OCI-LY7 (cell line): ENCODE results near the gene NLRP14. TPM values are rescaled to one million over a fixed set of nuclear protein-coding genes. Genes with fewer than 3 reads are reported as not detected.

Experiments
- BruUV-seq: library from RNA; stranded (reverse); fragments of 400-500 nt; replicated peaks from 2 replicates; lab custom pipeline; 2021; lab: Mats Ljungman, UMichigan
- CTCF ChIA-PET: fragments of 300-600 bp; sonication (Branson Sonifier 250); formaldehyde crosslinking; loops from one replicate; lab custom pipeline; 2022; ENCODE audit warnings: antibody characterized with exemption; ENCODE audit not compliant: unreplicated experiment; lab: Charles Lee
- POLR2A ChIA-PET: fragments of 300-600 bp; sonication (Branson Sonifier 250); formaldehyde crosslinking; loops from one replicate; lab custom pipeline; 2022; ENCODE audit warnings: antibody characterized with exemption; lab: Charles Lee
- DNase-seq: peaks from one replicate; pipeline ENCODE4 v3.0.0-alpha.2; 2015; ENCODE audit warnings: low spot score
- H2AFZ ChIP-seq: fragments of 200-600 bp; sonication (generic), shearing (Covaris generic); 2 replicates; pipeline ENCODE4 v1.6.1; 2014; ENCODE audit warnings: mild to moderate bottlenecking, antibody characterized with exemption, low read length, moderate library complexity
- H3K27ac ChIP-seq: fragments of 200-600 bp; sonication (generic); 2 replicates; pipeline ENCODE4 v1.5.1; 2014; ENCODE audit warnings: mixed run types, low read depth, mild to moderate bottlenecking, moderate library complexity, low read length, inconsistent platforms; ENCODE audit not compliant: poor library complexity, severe bottlenecking
- H3K36me3 ChIP-seq: fragments of 200-600 bp; sonication (generic); 2 replicates; pipeline ENCODE4 v1.6.1; 2014; ENCODE audit warnings: mild to moderate bottlenecking, antibody characterized with exemption, low read length, moderate library complexity, mixed read lengths; ENCODE audit not compliant: insufficient read depth
- H3K4me1 ChIP-seq: fragments of 200-600 bp; sonication (generic); 2 replicates; pipeline ENCODE4 v1.5.1; 2014; ENCODE audit warnings: mild to moderate bottlenecking, low read length; ENCODE audit not compliant: insufficient read depth, poor library complexity, severe bottlenecking
- H3K4me2 ChIP-seq: fragments of 200-600 bp; sonication (generic); 2 replicates; pipeline ENCODE4 v1.6.1; 2014; ENCODE audit warnings: mild to moderate bottlenecking, low read length
- H3K4me3 ChIP-seq: fragments of 200-600 bp; sonication (generic); 2 replicates; pipeline ENCODE4 v1.5.1; 2014; ENCODE audit warnings: mild to moderate bottlenecking, low read depth, low read length; ENCODE audit not compliant: poor library complexity, severe bottlenecking
- H3K79me2 ChIP-seq: fragments of 200-600 bp; sonication (generic); 2 replicates; pipeline ENCODE4 v1.6.1; 2016; ENCODE audit warnings: low read depth, mild to moderate bottlenecking, low read length, moderate library complexity, mixed read lengths; ENCODE audit not compliant: insufficient read depth
- H3K9me2 ChIP-seq: fragments of 200-600 bp; sonication (generic); 2 replicates; pipeline ENCODE4 v1.6.1; 2016; ENCODE audit warnings: mild to moderate bottlenecking, low read length, mixed read lengths; ENCODE audit not compliant: insufficient read depth
- H3K9me3 ChIP-seq: fragments of 200-600 bp; sonication (generic); 2 replicates; pipeline ENCODE4 v1.6.1; 2014; ENCODE audit warnings: mild to moderate bottlenecking, mixed run types, low read length, mixed read lengths
- H4K20me1 ChIP-seq: fragments of 200-600 bp; sonication (generic); 2 replicates; pipeline ENCODE4 v1.6.1; 2014; ENCODE audit warnings: mild to moderate bottlenecking, antibody characterized with exemption, low read length, moderate library complexity, mixed read lengths; ENCODE audit not compliant: insufficient read depth
- EZH2phosphoT487 ChIP-seq: fragments of 200-600 bp; sonication (generic); IDR thresholded peaks from 2 replicates; pipeline ENCODE4 v1.6.1; 2018; ENCODE audit warnings: low read depth, borderline replicate concordance, mild to moderate bottlenecking, mixed run types, antibody characterized with exemption, low read length, moderate library complexity, mixed read lengths
- intact Hi-C: fragments of 100-400 bp; cut with micrococcal nuclease; formaldehyde crosslinking; loops from one replicate; pipeline ENCODE4 v1.10.0; 2022; ENCODE audit not compliant: unreplicated experiment
- total RNA-seq, 2 experiments: library from RNA; depleted of rRNA in 1 of 2; stranded (reverse); fragments of >200 nt in 1 of 2; shearing (Covaris generic) in 1 of 2; gene quantifications; 2 replicates each; pipeline ENCODE4 v1.2.3, GENCODE V29; 2014 to 2022
- TF ChIP-seq, protein P1 (sequence below): fragments of 200-600 bp; sonication (generic); conservative IDR thresholded peaks from 2 replicates; pipeline ENCODE4 v1.5.1; 2014; ENCODE audit warnings: mild to moderate bottlenecking, antibody characterized with exemption, low read length, moderate library complexity, mixed read lengths

Gene NLRP14
- total RNA-seq, 2 experiments from 2014 or later: 3.8 to 6.4 TPM

GRCh38 chr11:7062534-7062933 lies 42.3 kb downstream of the NLRP14 start:
- Histone ChIP-seq H3K4me2 (no peak overlapping the region), H3K79me2 (no peaks in the 10 kb centered on the region), H2AFZ (no peak overlapping the region), H3K36me3 (peaks cover 40% of the 10 kb centered on the region), H3K4me1 (no peaks in the 10 kb centered on the region), H3K9me3 (no peaks in the 10 kb centered on the region), H3K4me3 (no peak overlapping the region), H3K9me2 (no peaks in the 10 kb centered on the region), H3K27ac (no peak overlapping the region), H4K20me1 (no peaks in the 10 kb centered on the region)
- no TSS peak for BruUV-seq
- CTCF ChIA-PET: no interaction called here
- POLR2A ChIA-PET: interaction anchor here (0.7 kb wide), 1 partner anchor 379 kb away, joined by 3 read pairs; the partner anchor contains the start of gene MRPL17
- no peak for DNase-seq
- intact Hi-C loops: no loop called here
- TF ChIP-seq EZH2phosphoT487: no peak
- TF ChIP-seq, protein P1, sequence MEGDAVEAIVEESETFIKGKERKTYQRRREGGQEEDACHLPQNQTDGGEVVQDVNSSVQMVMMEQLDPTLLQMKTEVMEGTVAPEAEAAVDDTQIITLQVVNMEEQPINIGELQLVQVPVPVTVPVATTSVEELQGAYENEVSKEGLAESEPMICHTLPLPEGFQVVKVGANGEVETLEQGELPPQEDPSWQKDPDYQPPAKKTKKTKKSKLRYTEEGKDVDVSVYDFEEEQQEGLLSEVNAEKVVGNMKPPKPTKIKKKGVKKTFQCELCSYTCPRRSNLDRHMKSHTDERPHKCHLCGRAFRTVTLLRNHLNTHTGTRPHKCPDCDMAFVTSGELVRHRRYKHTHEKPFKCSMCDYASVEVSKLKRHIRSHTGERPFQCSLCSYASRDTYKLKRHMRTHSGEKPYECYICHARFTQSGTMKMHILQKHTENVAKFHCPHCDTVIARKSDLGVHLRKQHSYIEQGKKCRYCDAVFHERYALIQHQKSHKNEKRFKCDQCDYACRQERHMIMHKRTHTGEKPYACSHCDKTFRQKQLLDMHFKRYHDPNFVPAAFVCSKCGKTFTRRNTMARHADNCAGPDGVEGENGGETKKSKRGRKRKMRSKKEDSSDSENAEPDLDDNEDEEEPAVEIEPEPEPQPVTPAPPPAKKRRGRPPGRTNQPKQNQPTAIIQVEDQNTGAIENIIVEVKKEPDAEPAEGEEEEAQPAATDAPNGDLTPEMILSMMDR: no peak

- BruUV-seq: no TSS peak
- no peak overlapping the region for H3K4me3 ChIP-seq
Measured at GRCh38 chr11:7072401-7073028, 52.2 kb downstream of the NLRP14 start.

More at GRCh38 chr11:7072401-7073028, 52.2 kb downstream of the NLRP14 start:
- H3K9me3 ChIP-seq: no peaks in the 10 kb centered on the region
- POLR2A ChIA-PET: interaction anchor here (1.0 kb wide), 1 partner anchor 20 kb away, joined by 3 read pairs; no protein-coding TSS in a partner anchor
- intact Hi-C loops: no loop called here
- H3K4me2 ChIP-seq: no peak overlapping the region
- H3K9me2 ChIP-seq: no peaks in the 10 kb centered on the region
- H2AFZ ChIP-seq: no peak overlapping the region
- no peaks in the 10 kb centered on the region for H4K20me1 ChIP-seq
- no peak for DNase-seq
- no peaks in the 10 kb centered on the region for H3K79me2 ChIP-seq
- CTCF ChIA-PET: no interaction called here
- H3K27ac ChIP-seq: no peak overlapping the region
- TF ChIP-seq EZH2phosphoT487: no peak
- TF ChIP-seq, protein P1: no peak
- no peaks in the 10 kb centered on the region for H3K4me1 ChIP-seq
- H3K36me3 ChIP-seq: peaks cover 25% of the 10 kb centered on the region
